Kidney (tissue), 14 donors: Measurements from ENCODE around the gene FAR2. TPM values are rescaled to one million over a fixed set of nuclear protein-coding genes. Genes with fewer than 3 reads are reported as not detected.
"Not testable (repeated sequence)": the region's sequence is repeated elsewhere in the genome, so short reads cannot be mapped to it uniquely, and the experiment has no call there.

Experiments used
- DNase-seq, 5 donors: peaks; one replicate each; pipeline ENCODE4 v3.0.0-alpha.2; 2013 to 2020
- FAIRE-seq: peaks from 2 replicates; lab custom pipeline; 2012; peaks lifted over from hg19 to GRCh38; lab: Jason Lieb, UNC
- H3K27ac ChIP-seq, 2 donors: one replicate each; pipeline ENCODE4 v1.7.0; 2013; ENCODE audit warnings: low read depth in 2 of 2, low read length in 2 of 2, inconsistent platforms in 1 of 2
- H3K27me3 ChIP-seq: one replicate; pipeline ENCODE4 v1.7.1; 2013; ENCODE audit warnings: low read length, inconsistent platforms; ENCODE audit not compliant: control insufficient read depth, insufficient read depth
- H3K36me3 ChIP-seq, 3 donors: one replicate each; pipeline versions ENCODE4 v1.7.0 to v1.7.1; 2013; ENCODE audit warnings: low read length in 3 of 3, control low read depth in 1 of 3, inconsistent platforms in 1 of 3; ENCODE audit not compliant: insufficient read depth in 3 of 3, control insufficient read depth in 2 of 3
- H3K4me1 ChIP-seq, 3 donors: one replicate each; pipeline versions ENCODE4 v1.7.0 to v1.7.1; 2013; ENCODE audit warnings: low read length in 3 of 3, inconsistent platforms in 1 of 3, low read depth in 1 of 3; ENCODE audit not compliant: control insufficient read depth in 2 of 3, insufficient read depth in 2 of 3
- H3K4me3 ChIP-seq, 3 donors: one replicate each; pipeline versions ENCODE4 v1.7.0 to v1.8.1; 2013; ENCODE audit warnings: low read length in 3 of 3, control low read depth in 1 of 3, inconsistent platforms in 1 of 3
- H3K9ac ChIP-seq, 3 donors: one replicate each; pipeline versions ENCODE4 v1.7.0 to v1.7.1; 2013; ENCODE audit warnings: low read length in 3 of 3, control low read depth in 1 of 3, inconsistent platforms in 1 of 3
- H3K9me3 ChIP-seq, 3 donors: one replicate each; pipeline versions ENCODE4 v1.7.0 to v1.7.1; 2013; ENCODE audit warnings: low read length in 3 of 3, control low read depth in 1 of 3, inconsistent platforms in 1 of 3; ENCODE audit not compliant: control insufficient read depth in 2 of 3, insufficient read depth in 1 of 3
- CTCF ChIP-seq: IDR thresholded peaks from 3 replicates; pipeline ENCODE4 v1.5.1; 2012; ENCODE audit warnings: mild to moderate bottlenecking, moderate library complexity, borderline replicate concordance; ENCODE audit not compliant: insufficient read depth; ENCODE audit errors: extremely low read depth
- intact Hi-C: fragments of 100-400 bp; cut with DNase I; formaldehyde crosslinking; loops from one replicate; pipeline ENCODE4 v1.11.1; 2022
- polyA plus RNA-seq: library from polyadenylated mRNA; stranded (reverse); fragments of 350-450 nt; fragmentation: Illumina TruSeq; extraction: RNeasy Lipid Tissue Mini Kit (QIAGEN cat#74804); gene quantifications from one replicate; pipeline ENCODE4 v1.2.3, GENCODE V29; 2014; ENCODE audit warnings: low read depth, low replicate concordance; ENCODE audit not compliant: insufficient read depth
- total RNA-seq: library from RNA; stranded (reverse); fragmentation: NEBNext Ultra II Directional; extraction: Animal tissue kit (Norgen Biotek cat#: 25700); gene quantifications from one replicate; pipeline ENCODE4 v1.2.1, GENCODE V29; 2021
- donor health status: control.
- donor health status: control.
- donor health status: control.
- donor health status: control.
- donor health status: control.
- donor health status: DM: yes; HTN: yes; CAD: no.
- donor health status: Normal renal cell carcinoma (clear cell type).

FAR2 gene
- total and polyA plus RNA-seq, 2 donors from 2014 or later = 3.1 to 11.5 TPM

DNA sequence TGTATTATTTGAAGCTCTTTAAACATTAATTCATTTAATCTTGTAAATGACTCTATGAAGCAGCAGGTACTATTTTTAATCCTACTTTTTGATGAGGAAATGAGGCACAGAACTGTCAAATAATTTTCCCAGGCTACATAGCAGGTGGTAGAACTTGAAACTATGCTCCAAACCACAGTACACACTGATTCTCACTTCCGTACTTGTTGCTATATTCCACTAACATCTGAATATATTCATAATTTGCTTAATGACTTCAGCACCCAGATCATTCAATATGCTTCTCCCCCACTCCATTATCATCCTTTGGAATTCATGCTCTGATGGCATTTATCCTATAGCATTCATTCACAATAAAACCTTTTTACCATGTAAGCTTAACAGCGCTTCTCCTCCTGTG lies 227.0 kb downstream of the FAR2 start:
- Histone ChIP-seq H3K4me3 (no peak overlapping the region), H3K36me3 (peaks cover 0 to 4% (median 0%) of the 10 kb centered on the region in 3 donors), H3K27me3 (no peaks in the 10 kb centered on the region), H3K27ac (no peak overlapping the region), H3K9ac (no peak overlapping the region), H3K9me3 (no peaks in the 10 kb centered on the region), H3K4me1 (peaks cover 0 to 9% (median 0%) of the 10 kb centered on the region in 3 donors)
- intact Hi-C loops = no loop called here
- no peak for DNase-seq
- FAIRE-seq = no peak
- TF ChIP-seq CTCF = no peak

GRCh38 chr12:29380536-29381523 lies 231.8 kb downstream of the FAR2 start, which contains the start of gene ERGIC2:
TSS of gene ERGIC2 (minus strand) at chr12:29381172. CDS start at chr12:29371633, 9,539 bp downstream.
- peak within 1 kb of the TSS; percentile 91 for H3K27ac ChIP-seq
- TF ChIP-seq CTCF = no peak
- intact Hi-C loops = no loop called here
- DNase-seq (peak; percentile 94 to 99 (median 97)), FAIRE-seq (peak; percentile 98)
- H3K9ac ChIP-seq = peak within 1 kb of the TSS; percentile 85 to 99 (median 97)
- no peaks in the 10 kb centered on the region for H3K36me3 ChIP-seq
- no peaks in the 10 kb centered on the region for H3K27me3 ChIP-seq
- H3K9me3 ChIP-seq = no peaks in the 10 kb centered on the region
- H3K4me1 ChIP-seq = peaks cover 0 to 9% (median 0%) of the 10 kb centered on the region in 3 donors
- peak within 1 kb of the TSS; percentile 90 to 99 (median 99) for H3K4me3 ChIP-seq

DNA sequence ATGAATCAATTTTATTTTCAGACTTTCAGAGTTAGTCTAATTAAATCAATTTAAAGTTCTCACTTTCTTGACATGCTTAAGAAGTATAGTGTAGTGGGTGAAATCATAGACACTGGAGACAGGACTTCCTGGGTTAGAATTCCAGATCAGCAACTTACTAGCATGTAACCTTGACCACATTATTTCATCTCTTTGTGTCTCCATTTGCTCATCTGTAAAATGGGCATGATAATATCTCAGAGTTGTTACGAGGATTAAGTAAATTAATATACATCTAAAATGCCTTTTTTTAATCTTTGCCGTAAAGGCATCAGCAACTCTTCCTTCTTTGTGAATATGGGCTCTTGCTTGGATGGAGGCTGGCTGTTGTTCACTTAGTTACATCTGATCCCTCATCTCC lies 233.2 kb downstream of the FAR2 start:
- TF ChIP-seq CTCF = no peak
- Histone ChIP-seq H3K4me3 (no peak overlapping the region), H3K9ac (no peak overlapping the region), H3K4me1 (peaks cover 0 to 9% (median 0%) of the 10 kb centered on the region in 3 donors), H3K36me3 (no peaks in the 10 kb centered on the region), H3K9me3 (no peaks in the 10 kb centered on the region), H3K27ac (no peak overlapping the region), H3K27me3 (no peaks in the 10 kb centered on the region)
- no peak for FAIRE-seq
- intact Hi-C loops = no loop called here
- DNase-seq = peak in 1 of 5 donors; percentile 1

DNA sequence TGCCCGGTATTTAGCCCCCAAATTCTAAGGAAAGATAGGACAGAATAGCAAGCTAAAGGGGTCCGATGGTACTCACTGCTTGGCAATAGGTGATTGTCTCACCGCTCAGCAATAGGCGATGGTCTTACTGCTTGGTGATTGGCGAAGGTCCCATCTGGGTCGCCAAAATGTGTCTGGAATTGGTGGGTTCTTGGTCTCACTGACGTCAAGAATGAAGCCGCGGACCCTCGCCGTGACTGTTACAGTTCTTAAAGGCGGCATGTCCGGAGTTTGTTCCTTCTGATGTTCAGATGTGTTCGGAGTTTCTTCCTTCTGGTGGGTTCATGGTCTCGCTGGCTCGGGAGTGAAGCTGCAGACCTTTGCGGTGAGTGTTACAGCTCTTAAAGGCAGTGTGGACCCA lies 236.1 kb downstream of the FAR2 start:
- FAIRE-seq, H3K27me3 ChIP-seq, H3K27ac ChIP-seq, H3K9me3 ChIP-seq, H3K4me3 ChIP-seq, H3K4me1 ChIP-seq, H3K9ac ChIP-seq, H3K36me3 ChIP-seq, intact Hi-C loops: not testable (repeated sequence)
- peak in 1 of 5 donors; percentile 43 for DNase-seq
